Astrocyte (in vitro differentiated cells and primary cell): ENCODE data around the gene IPO11.

Experiments
- CTCF ChIP-seq: IDR thresholded peaks from 2 replicates; pipeline ENCODE4 v1.5.1; 2011; ENCODE audit warnings: low read depth, mild to moderate bottlenecking, inconsistent platforms, low read length, moderate library complexity; ENCODE audit not compliant: insufficient read depth
- EZH2 ChIP-seq: IDR thresholded peaks from 2 replicates; pipeline ENCODE4 v1.6.1; 2012; ENCODE audit warnings: mild to moderate bottlenecking, low read length, inconsistent platforms; ENCODE audit not compliant: insufficient read depth

- TF ChIP-seq CTCF (no peak), EZH2 (no peak)
Measured at GRCh38 chr5:62606878-62607277, 194.3 kb downstream of the IPO11 start.
